ENCODE results near the gene ISM2. TPM values are rescaled to one million over a fixed set of nuclear protein-coding genes. Genes with fewer than 3 reads are reported as not detected.
"Not testable (repeated sequence)": the region's sequence is repeated elsewhere in the genome, so short reads cannot be mapped to it uniquely, and the experiment has no call there.

The ISM2 gene
- total RNA-seq, 1 donor from 2014 or later: not detected

DNA sequence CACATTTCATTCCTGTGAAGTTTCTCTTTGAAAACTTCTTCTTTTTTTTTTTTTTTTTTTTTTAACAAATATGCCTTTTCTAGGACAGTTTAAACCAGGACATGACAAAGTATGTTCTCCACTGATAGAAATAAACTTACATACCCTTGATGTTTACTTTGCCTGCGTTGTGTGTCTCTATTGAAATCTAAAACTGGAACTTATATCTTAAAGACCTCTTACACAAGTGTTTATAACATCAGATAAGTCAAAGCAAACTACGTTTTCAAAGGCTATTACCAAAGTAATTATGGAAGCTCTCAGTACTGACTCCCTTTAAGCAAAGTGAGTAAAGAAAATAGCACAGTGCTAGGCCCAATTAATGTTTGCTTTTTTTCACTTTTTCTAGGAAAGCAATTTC, 30.6 kb upstream of the ISM2 start:
- intact Hi-C loops (cut with DNase I): no loop called here
- no peak for TF ChIP-seq CTCF (IDR thresholded peaks at IDR 0.05)
- no peaks in the 10 kb centered on the region for H3K4me1 ChIP-seq

DNA sequence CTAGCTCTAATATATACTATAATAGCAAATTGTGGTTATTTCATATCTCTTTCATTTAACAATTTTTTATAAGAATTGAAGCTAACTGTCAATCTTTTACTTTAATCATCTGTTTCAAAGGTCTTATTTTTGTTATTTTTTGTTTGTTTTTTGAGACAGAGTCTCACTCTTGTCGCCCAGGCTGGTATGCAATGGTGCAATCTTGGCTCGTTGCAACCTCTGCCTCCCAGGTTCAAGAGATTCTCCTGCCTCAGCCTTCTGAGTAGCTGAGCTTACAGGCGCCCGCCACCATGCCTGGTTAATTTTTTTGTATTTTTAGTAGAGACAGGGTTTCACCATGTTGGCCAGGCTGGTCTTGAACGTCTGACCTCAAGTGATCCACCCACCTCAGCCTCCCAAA, 30.1 kb upstream of the ISM2 start:
- H3K9me3 ChIP-seq; H3K27me3 ChIP-seq; H3K27ac ChIP-seq; intact Hi-C loops (cut with DNase I); DNase-seq (ENCODE audit: low spot score in 2 of 2); H3K4me3 ChIP-seq; H3K4me1 ChIP-seq; H3K36me3 ChIP-seq: not testable (repeated sequence)

More for the DNA sequence above, 30.6 kb upstream of the ISM2 start:
- Histone ChIP-seq H3K4me3 (no peak overlapping the region), H3K27me3 (no peaks in the 10 kb centered on the region), H3K36me3 (no peaks in the 10 kb centered on the region), H3K9me3 (no peaks in the 10 kb centered on the region), H3K27ac (no peak overlapping the region)
- DNase-seq (ENCODE audit: low spot score in 2 of 2): no peak

- Histone ChIP-seq H3K4me1 (no peaks in the 10 kb centered on the region), H3K27me3 (no peaks in the 10 kb centered on the region), H3K27ac (no peak overlapping the region), H3K36me3 (peaks cover 0 to 7% of the 10 kb centered on the region in 2 donors), H3K9me3 (no peaks in the 10 kb centered on the region), H3K4me3 (no peak overlapping the region)
- DNase-seq (ENCODE audit: low spot score in 2 of 2): no peak
- no peak for TF ChIP-seq CTCF (IDR thresholded peaks at IDR 0.05)
- intact Hi-C loops (cut with DNase I): no loop called here
These were observed 27.6 kb upstream of the ISM2 start for GRCh38 chr14:77526266-77526665.

GRCh38 chr14:77524536-77524935, 25.9 kb upstream of the ISM2 start:
- no peak for TF ChIP-seq CTCF (IDR thresholded peaks at IDR 0.05)
- Histone ChIP-seq H3K9me3 (no peaks in the 10 kb centered on the region), H3K4me1 (no peaks in the 10 kb centered on the region), H3K27ac (no peak overlapping the region), H3K36me3 (peaks cover 6 to 21% of the 10 kb centered on the region in 2 donors), H3K27me3 (no peaks in the 10 kb centered on the region), H3K4me3 (no peak overlapping the region)
- intact Hi-C loops (cut with DNase I): no loop called here
- no peak for DNase-seq (ENCODE audit: low spot score in 2 of 2)

GRCh38 chr14:77523109-77523508, 24.5 kb upstream of the ISM2 start:
- no peaks in the 10 kb centered on the region for H3K4me1 ChIP-seq
- no peaks in the 10 kb centered on the region for H3K9me3 ChIP-seq
- H3K27ac ChIP-seq: no peak overlapping the region
- DNase-seq (ENCODE audit: low spot score in 2 of 2): no peak
- peaks cover 9 to 36% of the 10 kb centered on the region in 2 donors for H3K36me3 ChIP-seq
- TF ChIP-seq CTCF (IDR thresholded peaks at IDR 0.05): no peak
- H3K27me3 ChIP-seq: no peaks in the 10 kb centered on the region
- intact Hi-C loops (cut with DNase I): no loop called here
- no peak overlapping the region for H3K4me3 ChIP-seq

DNA sequence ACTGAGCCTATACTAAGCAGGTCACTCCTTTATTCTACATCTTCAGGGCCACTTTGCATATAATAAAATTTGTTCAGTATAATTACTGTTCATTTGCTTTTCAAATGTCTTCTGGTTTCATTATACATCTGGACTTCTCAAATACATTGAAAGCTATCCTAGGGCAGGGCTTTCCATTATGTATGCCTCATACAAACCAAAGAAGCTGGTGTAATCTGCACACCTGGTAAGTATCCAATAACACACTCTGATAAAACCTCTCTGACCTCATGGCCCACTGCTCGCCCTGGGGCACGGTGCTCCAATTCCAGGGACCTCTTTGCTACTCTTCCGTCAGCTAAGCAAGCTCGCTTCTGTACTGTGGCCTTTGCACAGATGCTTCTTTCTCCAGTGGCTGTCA, 21.9 kb upstream of the ISM2 start:
- Histone ChIP-seq H3K4me1 (no peaks in the 10 kb centered on the region), H3K36me3 (peaks cover 15 to 57% of the 10 kb centered on the region in 2 donors), H3K9me3 (no peaks in the 10 kb centered on the region), H3K27me3 (no peaks in the 10 kb centered on the region), H3K4me3 (no peak overlapping the region), H3K27ac (no peak overlapping the region)
- no peak for DNase-seq (ENCODE audit: low spot score in 2 of 2)
- TF ChIP-seq CTCF (IDR thresholded peaks at IDR 0.05): no peak
- intact Hi-C loops (cut with DNase I): no loop called here

Measured in ascending aorta (tissue), 2 donors.